Measurements from ENCODE around the gene PKN3. TPM values are rescaled to one million over a fixed set of nuclear protein-coding genes. Genes with fewer than 3 reads are reported as not detected.

PKN3 gene
- total RNA-seq, 1 donor from 2014 or later = 4.4 TPM

GRCh38 chr9:128724744-128725211 lies 22.5 kb downstream of the PKN3 start:
- Histone ChIP-seq H3K79me2 (ENCODE audit: low read depth) (peaks cover 10% of the 10 kb centered on the region), H3K9ac (no peak overlapping the region), H3K9me3 (ENCODE audit: low read depth) (no peaks in the 10 kb centered on the region), H3K4me1 (peaks cover 8% of the 10 kb centered on the region), H3K27ac (peak overlapping the region; percentile 35), H3K27me3 (no peaks in the 10 kb centered on the region), H3K36me3 (no peaks in the 10 kb centered on the region), H4K20me1 (ENCODE audit: low read depth) (no peaks in the 10 kb centered on the region), H3K4me2 (peak overlapping the region; percentile 55), H3F3A (ENCODE audit: low read depth) (peaks cover 20% of the 10 kb centered on the region), H2AFZ (replicated peaks) (no peak overlapping the region), H3K4me3 (peak overlapping the region; percentile 90)
- Mint-ChIP-seq H3K36me3 (peaks cover 2% of the 10 kb centered on the region), H3K27me3 (ENCODE audit: insufficient read depth, low read depth) (peaks cover 9% of the 10 kb centered on the region), H3K4me1 (peaks cover 42% of the 10 kb centered on the region), H3K9me3 (no peaks in the 10 kb centered on the region), H3K27ac (peak overlapping the region; percentile 80), H3K4me3 (peak overlapping the region; percentile 88)
- peak; percentile 90 for DNase-seq (ENCODE audit: low spot score)
- TF ChIP-seq EZH2 (IDR thresholded peaks at IDR 0.05) (no peak), EZH2phosphoT487 (IDR thresholded peaks at IDR 0.05) (no peak)
- TF ChIP-seq, protein P1, sequence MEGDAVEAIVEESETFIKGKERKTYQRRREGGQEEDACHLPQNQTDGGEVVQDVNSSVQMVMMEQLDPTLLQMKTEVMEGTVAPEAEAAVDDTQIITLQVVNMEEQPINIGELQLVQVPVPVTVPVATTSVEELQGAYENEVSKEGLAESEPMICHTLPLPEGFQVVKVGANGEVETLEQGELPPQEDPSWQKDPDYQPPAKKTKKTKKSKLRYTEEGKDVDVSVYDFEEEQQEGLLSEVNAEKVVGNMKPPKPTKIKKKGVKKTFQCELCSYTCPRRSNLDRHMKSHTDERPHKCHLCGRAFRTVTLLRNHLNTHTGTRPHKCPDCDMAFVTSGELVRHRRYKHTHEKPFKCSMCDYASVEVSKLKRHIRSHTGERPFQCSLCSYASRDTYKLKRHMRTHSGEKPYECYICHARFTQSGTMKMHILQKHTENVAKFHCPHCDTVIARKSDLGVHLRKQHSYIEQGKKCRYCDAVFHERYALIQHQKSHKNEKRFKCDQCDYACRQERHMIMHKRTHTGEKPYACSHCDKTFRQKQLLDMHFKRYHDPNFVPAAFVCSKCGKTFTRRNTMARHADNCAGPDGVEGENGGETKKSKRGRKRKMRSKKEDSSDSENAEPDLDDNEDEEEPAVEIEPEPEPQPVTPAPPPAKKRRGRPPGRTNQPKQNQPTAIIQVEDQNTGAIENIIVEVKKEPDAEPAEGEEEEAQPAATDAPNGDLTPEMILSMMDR (IDR thresholded peaks at IDR 0.05) = no peak

DNA sequence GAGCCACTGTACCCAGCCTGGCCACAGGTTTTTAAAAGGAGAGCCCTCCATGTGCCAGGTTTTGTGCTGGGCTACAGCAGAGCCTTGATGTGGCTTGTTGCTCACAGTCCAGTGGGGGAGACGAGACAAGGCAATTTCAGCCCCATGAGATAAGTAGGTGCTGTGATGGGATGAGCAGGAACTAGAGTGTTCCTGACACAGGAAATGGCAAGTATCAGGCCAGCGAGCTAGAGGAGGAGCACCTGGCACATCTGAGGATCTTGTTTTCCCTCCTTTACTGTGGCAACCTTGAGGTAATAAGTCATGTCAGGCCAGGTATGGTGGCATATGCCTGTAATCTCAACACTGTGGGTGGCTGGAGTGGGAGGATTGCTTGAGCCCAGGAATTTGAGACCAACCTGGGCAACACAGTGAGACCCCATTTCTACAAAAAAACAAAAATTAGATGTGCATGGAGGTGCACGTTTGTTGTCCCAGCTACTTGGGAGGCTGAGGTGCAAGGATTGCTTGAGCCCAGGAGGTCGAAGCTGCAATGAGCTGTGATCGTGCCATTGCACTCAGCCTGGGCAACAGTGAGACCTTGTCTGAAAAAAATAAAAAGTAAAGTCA lies 25.4 kb downstream of the PKN3 start:
- Histone ChIP-seq H3K79me2 (ENCODE audit: low read depth) (peaks cover 10% of the 10 kb centered on the region), H3K27ac (no peak overlapping the region), H3K4me1 (peaks cover 7% of the 10 kb centered on the region), H2AFZ (replicated peaks) (no peak overlapping the region), H3F3A (ENCODE audit: low read depth) (peaks cover 22% of the 10 kb centered on the region), H3K4me3 (no peak overlapping the region), H3K27me3 (no peaks in the 10 kb centered on the region), H4K20me1 (ENCODE audit: low read depth) (no peaks in the 10 kb centered on the region), H3K4me2 (no peak overlapping the region), H3K9me3 (ENCODE audit: low read depth) (no peaks in the 10 kb centered on the region), H3K36me3 (no peaks in the 10 kb centered on the region), H3K9ac (no peak overlapping the region)
- TF ChIP-seq, protein P1 (IDR thresholded peaks at IDR 0.05) = no peak
- TF ChIP-seq EZH2phosphoT487 (IDR thresholded peaks at IDR 0.05) = no peak
- TF ChIP-seq EZH2 (IDR thresholded peaks at IDR 0.05) = no peak
- H3K36me3 Mint-ChIP-seq = no peaks in the 10 kb centered on the region
- no peaks in the 10 kb centered on the region for H3K9me3 Mint-ChIP-seq
- H3K4me1 Mint-ChIP-seq = peaks cover 40% of the 10 kb centered on the region
- no peak for DNase-seq (ENCODE audit: low spot score)
- peaks cover 4% of the 10 kb centered on the region for H3K27me3 Mint-ChIP-seq (ENCODE audit: insufficient read depth, low read depth)
- peak overlapping the region; percentile 25 for H3K27ac Mint-ChIP-seq
- no peak overlapping the region for H3K4me3 Mint-ChIP-seq

DNA sequence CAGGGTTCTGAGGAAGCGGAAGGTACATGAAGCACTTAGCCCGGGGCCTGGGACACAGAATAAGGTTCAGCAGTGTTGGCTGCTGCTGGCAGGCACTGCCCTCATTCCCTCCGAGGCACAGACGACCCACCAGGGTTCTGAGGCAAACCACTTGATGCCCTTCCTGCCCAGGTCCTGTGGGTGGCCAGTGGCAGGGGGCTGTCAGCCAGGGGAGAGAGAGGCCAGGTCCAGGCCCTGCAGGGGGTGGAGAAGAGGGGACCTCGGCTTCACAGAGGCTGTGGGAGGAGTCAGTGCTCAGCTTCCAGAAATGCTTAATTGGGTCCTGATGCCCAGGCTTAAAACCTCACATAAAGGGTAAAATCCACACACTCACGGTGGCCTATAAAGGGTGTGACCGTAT lies 26.0 kb downstream of the PKN3 start:
- no peaks in the 10 kb centered on the region for H4K20me1 ChIP-seq (ENCODE audit: low read depth)
- H3K27ac ChIP-seq = no peak overlapping the region
- H3K4me3 ChIP-seq = no peak overlapping the region
- peaks cover 2% of the 10 kb centered on the region for H3K4me1 ChIP-seq
- H3K36me3 ChIP-seq = no peaks in the 10 kb centered on the region
- no peaks in the 10 kb centered on the region for H3K9me3 Mint-ChIP-seq
- H3K27me3 Mint-ChIP-seq (ENCODE audit: insufficient read depth, low read depth) = peaks cover 4% of the 10 kb centered on the region
- H3K79me2 ChIP-seq (ENCODE audit: low read depth) = peaks cover 5% of the 10 kb centered on the region
- no peak overlapping the region for H3K4me3 Mint-ChIP-seq
- H3K4me1 Mint-ChIP-seq = peaks cover 40% of the 10 kb centered on the region
- H3F3A ChIP-seq (ENCODE audit: low read depth) = peaks cover 26% of the 10 kb centered on the region
- no peak for DNase-seq (ENCODE audit: low spot score)
- no peak overlapping the region for H3K4me2 ChIP-seq
- no peak overlapping the region for H3K27ac Mint-ChIP-seq
- no peaks in the 10 kb centered on the region for H3K27me3 ChIP-seq
- no peak overlapping the region for H2AFZ ChIP-seq (replicated peaks)
- no peaks in the 10 kb centered on the region for H3K36me3 Mint-ChIP-seq
- no peak overlapping the region for H3K9ac ChIP-seq
- no peaks in the 10 kb centered on the region for H3K9me3 ChIP-seq (ENCODE audit: low read depth)
- TF ChIP-seq EZH2phosphoT487 (IDR thresholded peaks at IDR 0.05) = no peak
- no peak for TF ChIP-seq EZH2 (IDR thresholded peaks at IDR 0.05)
- TF ChIP-seq, protein P1 (IDR thresholded peaks at IDR 0.05) = no peak

Data from neural progenitor cell (in vitro differentiated cells).